NCI-H2107 (cell line): ENCODE data around the gene SIPA1L3.

Experiments used
- DNase-seq: peaks from one replicate; lab custom pipeline; 2025; lab: John Stamatoyannopoulos, UW

Gene SIPA1L3

GRCh38 chr19:38107129-38107528, 200.1 kb downstream of the SIPA1L3 start:
- no peak for DNase-seq

- no peak for DNase-seq
These were observed 204.9 kb downstream of the SIPA1L3 start for GRCh38 chr19:38111898-38112297.

GRCh38 chr19:38114651-38115050, 207.6 kb downstream of the SIPA1L3 start:
- no peak for DNase-seq

- no peak for DNase-seq
These were observed 208.3 kb downstream of the SIPA1L3 start for GRCh38 chr19:38115271-38115802.

GRCh38 chr19:38118176-38118575, 211.2 kb downstream of the SIPA1L3 start:
- no peak for DNase-seq

GRCh38 chr19:38120471-38121025, 213.5 kb downstream of the SIPA1L3 start:
- DNase-seq, result no peak

- DNase-seq, result no peak
These were observed 215.5 kb downstream of the SIPA1L3 start for GRCh38 chr19:38122402-38123093.

GRCh38 chr19:38125238-38125637, 218.2 kb downstream of the SIPA1L3 start:
- DNase-seq, result no peak

- no peak for DNase-seq
These were observed 223.4 kb downstream of the SIPA1L3 start for GRCh38 chr19:38130399-38130798.

GRCh38 chr19:38132781-38133180, 225.8 kb downstream of the SIPA1L3 start:
- no peak for DNase-seq

- DNase-seq, result no peak
These were observed 226.3 kb downstream of the SIPA1L3 start for GRCh38 chr19:38133319-38133718.

- no peak for DNase-seq
These were observed 227.6 kb downstream of the SIPA1L3 start for GRCh38 chr19:38134540-38135149.

- no peak for DNase-seq
These were observed 228.4 kb downstream of the SIPA1L3 start for GRCh38 chr19:38135150-38135998.

GRCh38 chr19:38139122-38139521, 232.1 kb downstream of the SIPA1L3 start:
- no peak for DNase-seq

GRCh38 chr19:38141108-38141507, 234.1 kb downstream of the SIPA1L3 start:
- DNase-seq, result no peak

- no peak for DNase-seq
These were observed 235.4 kb downstream of the SIPA1L3 start for GRCh38 chr19:38142176-38143035.

GRCh38 chr19:38143847-38144246, 236.8 kb downstream of the SIPA1L3 start:
- DNase-seq, result no peak

- no peak for DNase-seq
These were observed 237.7 kb downstream of the SIPA1L3 start for GRCh38 chr19:38144667-38145066.

GRCh38 chr19:38145623-38146022, 238.6 kb downstream of the SIPA1L3 start:
- DNase-seq, result no peak

- DNase-seq, result no peak
These were observed 241.3 kb downstream of the SIPA1L3 start for GRCh38 chr19:38148337-38148736.

- DNase-seq, result no peak
These were observed 242.7 kb downstream of the SIPA1L3 start for GRCh38 chr19:38149661-38150061.
